Measurements from ENCODE around the gene PCDH15. TPM values are rescaled to one million over a fixed set of nuclear protein-coding genes. Genes with fewer than 3 reads are reported as not detected.

PCDH15 gene
- polyA plus RNA-seq, 1 donor from 2014 or later = not detected

DNA sequence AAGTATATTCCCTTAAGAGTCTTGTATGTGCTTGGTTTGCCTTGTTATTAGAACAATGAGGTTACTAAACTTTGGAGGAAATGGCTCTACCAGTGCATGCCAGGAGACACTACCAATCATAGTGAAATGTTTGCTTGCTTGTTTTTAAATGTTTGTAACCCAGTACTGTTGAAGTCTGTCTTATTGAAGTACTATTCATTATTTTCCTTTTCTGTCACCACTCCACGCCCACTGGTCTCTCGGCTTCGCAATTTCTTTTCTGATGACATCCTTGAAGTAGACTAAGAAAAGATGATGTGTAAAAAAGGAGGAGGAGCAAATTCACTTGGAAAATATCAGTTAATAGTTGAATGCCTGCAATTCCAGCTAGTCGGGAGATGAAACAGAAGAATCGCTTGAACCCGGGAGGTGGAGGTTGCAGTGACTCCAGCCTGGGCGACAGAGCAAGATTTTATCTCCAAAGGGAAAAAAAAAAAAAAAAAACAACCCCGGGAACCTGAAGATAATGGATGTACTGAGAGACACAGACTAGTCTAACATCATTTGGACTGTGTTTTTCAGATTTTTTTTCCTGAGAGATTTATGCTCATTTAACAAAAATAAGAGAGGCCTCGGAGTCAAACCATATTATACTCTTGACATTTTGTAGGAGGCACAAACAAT is 959.4 kb downstream of the PCDH15 start:
- no peaks in the 10 kb centered on the region for H3K27me3 Mint-ChIP-seq
- no peaks in the 10 kb centered on the region for H3K36me3 Mint-ChIP-seq

DNA sequence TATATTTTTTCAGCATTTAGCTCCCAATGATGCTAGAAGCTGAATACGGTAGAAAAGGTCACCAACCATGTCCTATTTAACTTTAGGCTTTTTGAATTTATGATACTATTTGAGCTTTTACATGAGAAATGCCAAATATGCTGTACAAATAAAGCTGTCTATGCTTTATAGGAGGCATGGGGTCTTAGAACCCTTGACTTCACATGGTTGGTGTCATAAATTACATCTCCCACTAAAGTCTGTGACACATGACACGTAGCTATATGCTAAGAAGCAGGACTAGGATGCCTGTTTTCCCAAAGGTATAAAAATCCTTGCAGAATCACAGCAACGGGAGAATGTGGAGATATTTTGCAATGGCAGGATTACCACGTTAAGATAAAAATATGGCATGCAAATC is 960.4 kb downstream of the PCDH15 start:
- Mint-ChIP-seq H3K4me1 (peaks cover 0 to 1% (median 0%) of the 10 kb centered on the region in 3 donors), H3K27me3 (no peaks in the 10 kb centered on the region), H3K27ac (no peak overlapping the region), H3K4me3 (no peak overlapping the region), H3K9me3 (peaks cover 0 to 3% (median 0%) of the 10 kb centered on the region in 3 donors), H3K36me3 (no peaks in the 10 kb centered on the region)

More for the DNA sequence above, 959.4 kb downstream of the PCDH15 start:
- Mint-ChIP-seq H3K27ac (no peak overlapping the region), H3K9me3 (peaks cover 0 to 2% (median 0%) of the 10 kb centered on the region in 3 donors), H3K4me1 (peaks cover 0 to 1% (median 0%) of the 10 kb centered on the region in 3 donors), H3K4me3 (no peak overlapping the region)

DNA sequence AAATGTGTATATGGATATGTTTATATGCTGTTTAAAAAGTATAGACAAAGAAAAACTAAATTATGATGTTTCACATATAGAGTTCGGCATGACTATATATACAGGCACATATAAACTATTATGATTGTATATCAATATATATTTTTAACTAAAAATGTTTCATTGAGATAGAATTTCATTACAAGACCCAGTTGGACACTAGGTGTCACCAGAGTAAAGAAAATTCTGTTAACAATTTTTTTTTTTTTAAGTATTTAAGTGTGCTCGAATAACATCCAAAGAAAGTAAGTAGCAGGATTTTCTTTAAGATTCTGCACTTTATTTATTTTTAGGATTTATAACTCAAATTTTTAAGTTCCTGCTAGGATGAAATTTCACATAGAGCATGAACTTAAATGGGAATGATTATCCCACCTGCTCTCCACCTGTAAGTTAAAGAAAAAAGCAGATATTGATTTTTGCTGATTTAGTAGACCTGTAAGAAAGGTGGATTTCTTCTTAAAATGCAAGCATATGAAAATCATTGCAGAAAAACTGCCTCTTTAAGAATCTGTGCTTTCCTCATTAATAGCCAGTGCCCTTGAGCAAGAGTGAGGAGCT is 961.5 kb downstream of the PCDH15 start:
- H3K4me1 Mint-ChIP-seq = peaks cover 0 to 1% (median 0%) of the 10 kb centered on the region in 3 donors
- no peak overlapping the region for H3K4me3 Mint-ChIP-seq
- H3K27me3 Mint-ChIP-seq = no peaks in the 10 kb centered on the region
- no peak overlapping the region for H3K27ac Mint-ChIP-seq
- no peaks in the 10 kb centered on the region for H3K36me3 Mint-ChIP-seq
- H3K9me3 Mint-ChIP-seq = peaks cover 0 to 3% (median 0%) of the 10 kb centered on the region in 3 donors

DNA sequence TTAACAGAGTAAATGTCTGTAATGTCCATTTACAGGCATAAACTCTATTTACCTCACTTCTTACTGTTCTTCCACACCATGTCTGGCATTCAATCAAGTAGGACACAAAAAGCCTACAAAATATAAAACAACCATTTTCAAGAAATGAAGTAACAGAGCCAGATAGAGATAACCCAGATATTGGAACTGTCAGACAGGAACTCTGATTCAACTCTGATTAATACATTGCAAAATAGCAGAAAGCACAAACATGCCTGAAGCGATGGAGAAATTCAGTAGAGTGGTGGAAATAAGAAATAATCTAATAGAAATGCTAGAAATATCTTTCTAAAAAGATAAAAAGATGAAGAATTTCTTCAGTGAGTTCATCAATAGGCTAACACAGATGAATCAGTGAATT is 964.4 kb downstream of the PCDH15 start:
- Mint-ChIP-seq H3K9me3 (peaks cover 0 to 3% (median 0%) of the 10 kb centered on the region in 3 donors), H3K36me3 (no peaks in the 10 kb centered on the region), H3K27ac (no peak overlapping the region), H3K4me3 (no peak overlapping the region), H3K4me1 (peaks cover 0 to under 1% (median 0%) of the 10 kb centered on the region in 3 donors), H3K27me3 (no peaks in the 10 kb centered on the region)

DNA sequence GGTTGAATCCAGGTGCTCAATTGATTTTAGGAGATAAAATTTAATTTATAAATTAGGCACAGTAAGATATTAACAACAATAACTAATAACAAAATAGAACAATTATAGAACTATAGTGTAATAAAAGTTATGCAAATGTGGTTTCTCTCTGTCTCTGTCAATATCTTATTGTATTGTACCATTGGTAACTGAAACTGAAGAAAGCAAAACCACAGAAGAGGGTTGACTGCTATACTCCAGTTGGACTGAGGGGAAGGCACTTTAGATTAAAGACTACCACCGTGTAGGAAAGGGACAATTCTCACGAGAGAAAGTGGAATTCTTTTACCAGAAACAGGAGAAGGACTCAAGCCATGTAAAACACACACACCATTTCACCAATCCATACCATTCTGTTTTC is 967.1 kb downstream of the PCDH15 start:
- Mint-ChIP-seq H3K9me3 (peaks cover 0 to 2% (median 0%) of the 10 kb centered on the region in 3 donors), H3K4me1 (no peaks in the 10 kb centered on the region), H3K27ac (no peak overlapping the region), H3K36me3 (no peaks in the 10 kb centered on the region), H3K4me3 (no peak overlapping the region), H3K27me3 (no peaks in the 10 kb centered on the region)

DNA sequence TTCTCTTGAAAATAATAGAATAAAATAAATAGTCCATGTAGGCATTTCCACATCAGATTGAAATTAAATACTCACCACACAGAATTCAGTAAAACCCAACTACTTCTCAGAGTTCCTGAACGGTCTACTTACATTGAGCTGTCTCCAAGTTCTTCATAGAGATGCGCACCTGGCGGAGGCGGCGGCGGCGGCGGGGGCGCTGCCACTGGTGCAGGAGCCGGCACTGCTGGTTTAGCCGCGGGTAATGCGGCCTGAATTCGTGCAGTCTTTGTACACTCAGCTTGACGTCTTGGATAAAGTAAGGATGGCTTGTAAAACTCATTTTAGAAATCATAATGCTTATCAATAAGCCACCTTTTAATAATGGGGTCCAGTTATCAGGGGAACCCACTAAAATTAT is 973.8 kb downstream of the PCDH15 start:
- Mint-ChIP-seq H3K36me3 (no peaks in the 10 kb centered on the region), H3K4me3 (no peak overlapping the region), H3K9me3 (peaks cover 0 to 4% (median 0%) of the 10 kb centered on the region in 3 donors), H3K4me1 (no peaks in the 10 kb centered on the region), H3K27me3 (no peaks in the 10 kb centered on the region), H3K27ac (no peak overlapping the region)

DNA sequence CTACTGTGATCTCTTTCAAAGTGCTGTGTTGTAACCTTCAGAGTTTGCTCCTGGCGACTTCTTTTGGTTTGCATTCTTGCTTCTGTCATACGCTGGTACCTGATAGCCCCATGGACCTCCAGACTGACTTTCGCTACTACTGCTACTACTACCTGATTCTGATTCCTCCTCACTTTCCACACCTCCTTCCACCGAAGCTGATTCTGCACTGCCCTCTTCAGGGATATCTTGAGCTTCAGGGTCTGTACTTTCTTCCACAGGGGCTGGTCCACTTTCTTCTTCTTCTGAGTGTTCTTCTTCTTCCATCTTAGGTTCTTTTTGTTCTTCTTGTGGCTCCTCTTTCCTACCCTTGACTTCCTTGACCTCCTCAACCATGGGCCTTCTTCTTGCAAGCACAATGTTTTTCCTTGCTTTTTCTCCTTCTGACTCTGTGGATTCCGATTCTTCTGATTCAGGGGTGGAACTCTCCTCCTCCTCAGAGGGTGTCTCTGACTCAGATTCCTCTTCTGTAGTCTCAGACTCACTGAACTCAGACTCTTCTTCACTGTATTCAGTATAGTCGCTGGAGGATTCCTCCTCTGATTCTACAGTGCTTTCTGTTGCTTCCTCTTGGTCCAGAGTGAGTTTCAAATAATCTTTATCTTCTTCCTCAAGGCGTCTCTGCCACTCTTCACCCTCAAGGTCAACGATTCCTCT is 992.2 kb downstream of the PCDH15 start:
- Mint-ChIP-seq H3K4me3 (no peak overlapping the region), H3K27me3 (no peaks in the 10 kb centered on the region), H3K4me1 (peaks cover 0 to 2% (median 0%) of the 10 kb centered on the region in 3 donors), H3K36me3 (no peaks in the 10 kb centered on the region), H3K9me3 (peaks cover 0 to 13% (median 3%) of the 10 kb centered on the region in 3 donors), H3K27ac (no peak overlapping the region)

DNA sequence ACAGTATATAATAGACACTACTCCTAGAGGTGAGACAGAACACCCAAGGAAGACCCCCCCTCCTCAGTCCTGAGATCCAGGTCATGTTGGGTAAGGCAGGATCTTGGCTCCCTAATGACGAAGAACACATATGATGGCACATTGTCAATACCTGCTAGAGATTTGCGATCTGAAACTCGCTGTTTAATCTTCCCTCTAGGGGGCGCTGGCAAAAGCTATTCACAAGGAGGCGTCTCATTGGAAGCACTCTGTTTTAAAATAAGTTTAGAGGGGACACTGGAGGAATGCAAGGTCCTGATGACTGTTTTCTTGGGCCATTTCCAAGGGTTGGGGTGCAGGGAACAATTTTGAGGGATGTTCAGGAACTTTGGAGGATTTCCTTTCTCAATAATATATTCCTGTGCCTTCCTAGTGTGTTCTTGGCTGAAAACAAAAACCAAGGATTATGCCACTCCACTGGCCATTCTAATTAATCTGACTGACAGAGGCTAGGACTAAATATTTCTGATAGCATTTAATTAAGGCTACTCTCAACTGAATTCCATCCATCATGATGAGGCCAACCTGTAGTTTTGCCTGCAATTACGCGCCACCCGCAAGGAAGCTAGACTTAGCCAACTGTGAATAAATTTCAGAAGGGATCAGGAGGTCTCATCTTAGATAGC is 1014.7 kb downstream of the PCDH15 start:
- peaks cover under 1 to 7% (median 7%) of the 10 kb centered on the region in 3 donors for H3K9me3 Mint-ChIP-seq
- no peak overlapping the region for H3K27ac Mint-ChIP-seq
- H3K36me3 Mint-ChIP-seq = no peaks in the 10 kb centered on the region
- no peak overlapping the region for H3K4me3 Mint-ChIP-seq
- no peaks in the 10 kb centered on the region for H3K4me1 Mint-ChIP-seq
- no peaks in the 10 kb centered on the region for H3K27me3 Mint-ChIP-seq

DNA sequence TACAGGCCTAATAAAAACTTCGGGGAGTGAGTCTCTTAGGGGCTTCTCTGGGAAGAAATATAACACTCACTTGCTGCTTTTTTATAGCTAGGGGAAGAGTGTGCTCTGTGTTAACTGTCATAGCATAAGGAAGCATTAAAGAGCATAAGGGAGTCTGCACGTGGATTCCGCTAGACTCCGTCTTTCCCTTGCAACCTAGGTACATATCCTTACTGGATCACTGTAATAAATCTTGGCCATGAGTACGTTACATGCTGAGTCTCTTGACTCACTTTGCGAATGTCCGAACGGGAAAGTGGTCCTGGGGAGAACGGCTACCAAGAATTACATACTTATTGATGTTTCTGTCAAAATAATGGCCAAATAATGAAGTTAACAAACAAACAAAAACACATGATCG is 1029.3 kb downstream of the PCDH15 start:
- no peaks in the 10 kb centered on the region for H3K36me3 Mint-ChIP-seq
- no peak overlapping the region for H3K4me3 Mint-ChIP-seq
- peaks cover 2 to 7% (median 6%) of the 10 kb centered on the region in 3 donors for H3K9me3 Mint-ChIP-seq
- no peak overlapping the region for H3K27ac Mint-ChIP-seq
- H3K27me3 Mint-ChIP-seq = no peaks in the 10 kb centered on the region
- H3K4me1 Mint-ChIP-seq = no peaks in the 10 kb centered on the region

DNA sequence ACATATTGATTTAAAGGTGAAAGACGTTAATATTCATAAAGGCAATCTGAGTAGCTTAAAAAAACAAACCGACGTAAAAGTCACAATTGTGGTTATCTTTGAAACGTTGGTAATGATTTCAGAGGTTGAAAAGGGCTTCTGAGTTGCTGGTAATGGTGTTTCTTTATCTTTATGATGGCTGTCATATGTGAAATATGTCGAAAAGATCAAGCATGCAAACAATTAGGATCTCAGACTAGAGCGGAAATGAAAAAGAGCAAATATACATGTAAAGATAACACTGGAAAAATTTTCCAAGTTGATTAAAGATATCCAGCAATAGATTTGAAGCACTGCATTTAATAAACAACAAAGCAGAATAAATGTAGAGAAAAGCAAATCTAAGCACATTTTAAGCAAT is 1030.1 kb downstream of the PCDH15 start:
- Mint-ChIP-seq H3K36me3 (no peaks in the 10 kb centered on the region), H3K4me3 (no peak overlapping the region), H3K27me3 (no peaks in the 10 kb centered on the region), H3K9me3 (peaks cover 0 to 5% (median 4%) of the 10 kb centered on the region in 3 donors), H3K27ac (no peak overlapping the region), H3K4me1 (no peaks in the 10 kb centered on the region)

DNA sequence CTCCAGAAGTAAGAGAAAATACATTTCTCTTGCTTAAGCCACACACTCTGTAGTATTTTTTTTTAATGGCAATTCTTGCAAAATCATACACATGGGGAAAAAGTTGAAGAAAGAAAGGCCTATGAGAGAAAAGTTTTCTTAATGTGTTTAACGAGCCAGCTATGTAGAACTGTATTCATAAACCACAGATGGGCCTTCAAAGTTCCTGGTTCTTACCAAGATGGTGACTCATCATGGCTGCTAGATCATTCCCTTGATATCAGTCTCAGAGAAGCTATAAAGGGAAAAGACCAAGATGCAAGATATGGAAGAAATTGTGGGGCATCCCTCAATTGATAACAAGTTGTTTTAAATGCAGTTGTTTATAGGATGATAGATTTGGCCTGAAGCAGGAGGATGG is 1035.7 kb downstream of the PCDH15 start:
- Mint-ChIP-seq H3K4me3 (no peak overlapping the region), H3K27me3 (no peaks in the 10 kb centered on the region), H3K9me3 (peaks cover 0 to 3% (median 3%) of the 10 kb centered on the region in 3 donors), H3K4me1 (no peaks in the 10 kb centered on the region), H3K27ac (no peak overlapping the region), H3K36me3 (no peaks in the 10 kb centered on the region)

DNA sequence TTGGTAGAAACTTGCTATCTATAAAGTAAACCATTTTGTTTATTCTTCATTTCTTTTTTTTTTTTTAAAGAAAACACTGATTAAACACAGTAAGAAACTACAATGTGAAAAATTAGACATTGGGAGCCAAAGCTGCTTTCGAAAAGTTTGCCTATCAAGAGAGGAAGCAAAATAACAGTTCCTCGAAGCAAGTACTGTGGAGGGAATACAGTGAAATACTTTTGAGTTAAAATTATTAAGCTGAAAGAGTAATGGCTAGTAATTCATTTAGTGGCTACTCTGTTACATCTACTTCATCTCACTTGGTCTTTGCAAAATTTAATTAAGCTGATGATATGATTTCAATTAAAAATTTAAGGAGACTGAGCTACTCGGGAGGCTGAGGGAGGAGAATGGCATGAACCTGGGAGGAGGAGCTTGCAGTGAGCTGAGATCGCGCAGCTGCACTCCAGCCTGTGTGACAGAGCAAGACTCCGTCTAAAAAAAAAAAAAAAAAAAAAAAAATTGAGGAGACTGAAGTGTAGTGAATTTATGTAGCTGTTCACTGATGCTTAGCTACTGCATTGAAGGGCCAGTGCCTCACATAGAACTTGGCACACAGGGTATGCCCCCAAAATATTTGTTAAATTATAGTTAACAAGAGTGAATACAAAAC is 1046.3 kb downstream of the PCDH15 start:
- Mint-ChIP-seq H3K36me3 (no peaks in the 10 kb centered on the region), H3K4me1 (no peaks in the 10 kb centered on the region), H3K4me3 (no peak overlapping the region), H3K27me3 (no peaks in the 10 kb centered on the region), H3K9me3 (peaks cover 0 to 3% (median 3%) of the 10 kb centered on the region in 3 donors), H3K27ac (no peak overlapping the region)

Measured in IgD-negative memory B cell (primary cell).